HL-60/S4 treated with phorbol 12-myristate 13-acetate at 8.2 ng/mL for 4 days and 3 days (cell line): ENCODE data around the gene TXNRD1.

Experiments
- in situ Hi-C: fragments of 300-500 bp; cut with MboI; formaldehyde crosslinking; loops from 2 replicates; pipeline ENCODE4 v1.15.0; 2022; ENCODE audit warnings: low sequenced_read_pairs

The TXNRD1 gene

DNA sequence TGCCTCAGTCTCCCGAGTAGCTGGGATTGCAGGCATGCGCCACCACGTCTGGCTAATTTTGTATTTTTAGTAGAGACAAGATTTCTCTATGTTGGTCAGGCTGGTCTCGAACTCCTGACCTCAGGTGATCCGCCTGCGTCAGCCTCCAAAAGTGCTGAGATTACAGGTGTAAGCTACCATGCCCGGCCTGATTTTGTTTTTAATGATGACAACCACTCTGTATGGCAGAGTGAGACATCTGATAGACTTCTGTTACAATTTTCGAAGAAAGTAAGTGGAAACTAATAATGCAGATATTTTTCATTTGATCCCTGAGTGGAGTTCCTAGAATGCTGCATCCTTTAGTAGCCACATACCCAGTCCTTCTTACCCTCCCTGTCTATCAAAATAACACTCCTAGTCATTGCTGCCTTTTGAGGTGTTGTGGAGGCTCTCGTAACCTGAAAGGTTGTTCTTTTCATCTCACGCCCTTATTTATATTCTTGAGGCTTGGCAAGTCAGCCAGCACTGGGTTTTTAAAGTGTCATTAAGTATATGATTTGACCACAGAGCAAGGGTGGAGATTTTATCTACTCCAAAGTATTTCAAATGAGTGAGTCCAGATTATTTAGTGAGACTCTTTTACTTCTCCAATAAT is 82.0 kb downstream of the TXNRD1 start:
- in situ Hi-C loops = no loop called here

DNA sequence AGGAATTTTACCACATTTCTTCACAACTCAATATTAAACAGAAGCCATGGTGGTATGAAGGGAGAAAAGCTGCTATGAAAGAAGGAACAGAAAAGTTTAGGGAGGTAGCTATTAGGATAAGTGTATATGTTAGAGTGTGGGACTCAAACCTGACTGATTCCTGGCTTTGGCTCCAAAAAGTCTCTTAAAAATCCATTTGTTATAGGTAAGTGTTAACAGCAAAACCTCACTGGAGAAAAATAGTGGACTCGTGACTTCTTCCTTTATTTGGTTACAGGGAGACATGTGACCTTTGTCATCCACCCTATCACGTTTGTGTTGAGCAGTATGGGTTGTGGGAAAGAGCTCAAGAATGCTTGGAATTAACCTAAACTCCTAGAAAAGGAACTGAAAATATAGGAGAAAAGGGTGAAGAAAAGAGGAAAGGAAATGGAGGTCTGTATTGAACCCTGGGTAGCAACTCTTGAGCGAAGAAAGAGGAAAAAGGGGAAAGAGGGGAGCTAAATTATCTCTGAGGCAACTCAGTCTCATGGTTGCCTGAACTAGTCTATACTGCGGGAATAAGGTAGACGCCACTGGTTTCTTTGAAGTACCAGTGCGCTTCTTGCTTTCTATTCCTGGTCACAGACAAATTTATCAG is 84.4 kb downstream of the TXNRD1 start:
- in situ Hi-C loops = no loop called here

DNA sequence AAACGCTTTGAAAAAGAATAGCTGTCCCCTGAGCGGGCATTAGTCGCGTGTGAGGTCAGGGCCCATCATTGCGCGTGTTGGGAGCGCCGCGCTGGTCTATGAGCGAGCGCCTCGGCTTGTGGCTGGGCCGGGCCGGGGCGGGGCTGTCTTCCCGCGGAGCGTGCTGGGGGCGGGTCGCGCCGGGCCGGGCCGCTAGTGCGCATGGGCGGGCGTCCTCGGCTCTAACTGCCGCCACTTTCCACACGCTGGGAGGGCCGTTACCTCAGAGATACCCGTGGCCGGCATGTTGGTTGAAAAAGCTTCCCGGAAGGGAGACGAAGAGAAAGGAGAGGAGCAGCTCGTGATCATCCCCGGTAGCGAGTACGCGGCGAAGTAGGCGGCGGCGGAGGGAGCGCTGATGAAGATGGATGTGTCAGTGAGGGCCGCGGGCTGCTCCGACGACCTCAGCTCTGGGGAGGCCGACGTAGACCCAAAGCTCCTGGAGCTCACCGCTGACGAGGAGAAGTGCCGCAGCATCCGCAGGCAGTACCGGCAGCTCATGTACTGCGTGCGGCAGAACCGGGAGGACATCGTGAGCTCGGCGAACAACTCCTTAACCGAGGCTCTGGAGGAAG is 88.1 kb downstream of the TXNRD1 start, which contains the start of gene EID3:
EID3 (plus strand) TSS at position 202 of the 614 bp plus-strand sequence; CDS start at position 398, 196 bp downstream.
- in situ Hi-C loops = no loop called here

DNA sequence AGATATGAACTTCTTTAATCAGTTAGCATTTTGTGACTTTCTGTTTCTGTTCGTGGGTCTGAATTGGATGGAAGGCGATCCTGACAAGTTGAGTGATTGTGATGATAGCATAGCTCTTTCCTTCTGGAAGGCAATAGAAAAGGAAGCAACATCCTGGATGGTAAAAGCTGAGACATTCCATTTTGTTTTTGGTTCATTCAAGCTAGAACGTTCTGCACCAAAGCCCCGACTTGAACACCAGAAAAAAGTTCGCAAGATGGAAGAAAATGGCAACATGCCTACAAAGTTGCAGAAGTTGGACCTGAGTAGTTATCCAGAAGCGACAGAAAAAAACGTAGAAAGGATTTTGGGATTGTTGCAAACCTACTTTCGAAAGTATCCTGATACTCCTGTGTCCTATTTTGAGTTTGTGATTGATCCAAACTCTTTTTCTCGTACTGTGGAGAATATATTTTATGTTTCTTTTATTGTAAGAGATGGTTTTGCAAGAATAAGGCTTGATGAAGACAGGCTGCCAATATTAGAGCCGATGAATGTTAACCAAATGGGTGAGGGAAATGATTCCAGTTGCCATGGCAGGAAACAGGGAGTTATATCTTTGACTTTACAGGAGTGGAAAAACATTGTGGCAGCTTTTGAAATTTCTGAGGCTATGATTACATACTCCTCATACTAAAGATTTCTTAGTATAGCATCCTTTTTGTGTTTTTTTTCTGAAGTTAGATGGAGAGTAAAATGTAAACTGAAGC is 88.9 kb downstream of the TXNRD1 start:
- in situ Hi-C loops = no loop called here

DNA sequence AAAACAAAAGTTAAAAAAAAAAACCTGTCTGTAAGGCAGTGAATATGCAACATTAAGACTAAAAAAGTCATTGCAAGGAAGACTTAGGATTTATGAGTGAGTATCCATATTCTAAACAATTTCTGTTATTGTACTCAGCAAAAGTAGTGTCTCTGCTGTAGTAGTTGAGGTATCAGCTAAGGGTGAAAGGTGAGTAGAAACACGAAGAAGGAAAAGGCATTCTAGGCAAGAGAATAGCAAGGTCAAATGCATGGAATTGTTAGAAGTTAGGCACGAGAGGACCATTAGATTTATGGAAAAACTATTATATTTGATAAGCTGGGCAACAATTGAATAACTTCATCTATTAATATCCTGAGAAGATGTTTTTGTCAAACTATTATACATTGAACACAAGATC is 89.8 kb downstream of the TXNRD1 start:
- in situ Hi-C loops = no loop called here

DNA sequence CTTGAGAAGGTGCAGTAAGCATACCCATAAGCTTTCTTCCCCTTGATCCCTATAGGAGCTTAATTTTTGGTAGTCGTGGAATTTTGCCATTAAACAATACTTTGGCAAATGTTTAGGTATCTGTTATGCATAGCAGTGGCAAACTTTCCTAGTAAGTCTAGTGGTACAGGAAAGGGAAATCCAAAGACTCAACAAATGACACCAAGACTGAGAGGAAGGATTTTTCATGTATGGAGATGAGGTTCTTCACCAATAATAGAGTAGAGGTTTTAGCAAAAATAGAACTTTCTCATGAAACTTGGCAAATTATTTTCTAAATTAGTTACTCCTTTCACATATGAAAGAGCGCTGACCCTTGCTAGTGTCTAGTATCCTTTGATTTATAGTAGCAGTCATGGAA is 90.8 kb downstream of the TXNRD1 start:
- in situ Hi-C loops = no loop called here

DNA sequence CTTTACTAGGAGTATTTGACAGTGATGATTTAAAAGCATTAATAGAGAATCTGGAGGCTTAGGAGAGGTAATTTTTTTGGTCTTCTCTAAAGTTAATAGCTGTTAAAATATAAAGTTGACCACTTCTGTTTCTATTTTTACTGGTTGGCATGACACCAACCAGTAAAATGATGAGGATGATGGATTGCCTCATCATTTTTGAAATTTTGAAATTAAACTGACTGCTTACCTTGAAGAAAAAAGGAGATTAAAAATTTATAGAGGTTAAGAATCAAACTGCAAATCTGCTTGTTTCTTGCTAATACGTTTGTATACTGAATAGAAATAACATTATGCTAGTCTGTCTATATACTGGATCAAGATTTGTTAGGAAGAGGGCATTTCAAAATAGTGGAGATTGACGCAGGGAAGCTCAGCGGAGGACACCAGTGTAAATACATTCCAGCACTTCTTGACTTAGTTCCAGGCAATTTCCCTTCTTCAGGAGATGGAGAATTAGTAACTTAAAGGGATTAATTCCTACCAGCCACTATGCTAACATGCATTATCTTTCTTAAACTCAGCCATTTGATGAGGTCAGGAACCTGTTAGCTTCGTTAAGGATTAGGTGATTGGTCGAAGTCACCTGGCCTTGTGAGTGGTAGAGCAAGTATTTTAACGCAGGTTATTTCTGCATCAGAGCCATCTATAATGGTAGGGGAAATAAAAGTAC is 91.5 kb downstream of the TXNRD1 start:
- in situ Hi-C loops = no loop called here

DNA sequence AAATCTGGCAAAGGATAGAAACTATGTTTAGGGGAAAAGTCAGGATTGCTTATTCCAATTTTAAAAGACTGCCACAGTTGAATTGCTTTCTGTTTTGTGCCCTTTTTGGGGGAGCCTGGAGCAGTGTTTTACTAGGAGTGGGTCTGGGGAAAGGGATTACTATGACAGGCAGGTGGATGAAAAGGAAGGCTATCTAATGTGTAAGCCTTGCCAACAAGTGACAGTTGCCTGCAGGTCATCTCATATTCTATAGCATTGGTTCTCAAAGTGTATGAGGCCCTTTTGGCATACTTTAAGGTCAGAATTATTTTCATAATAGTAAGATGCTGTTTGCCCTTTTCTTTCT is 92.0 kb downstream of the TXNRD1 start:
- in situ Hi-C loops = no loop called here

DNA sequence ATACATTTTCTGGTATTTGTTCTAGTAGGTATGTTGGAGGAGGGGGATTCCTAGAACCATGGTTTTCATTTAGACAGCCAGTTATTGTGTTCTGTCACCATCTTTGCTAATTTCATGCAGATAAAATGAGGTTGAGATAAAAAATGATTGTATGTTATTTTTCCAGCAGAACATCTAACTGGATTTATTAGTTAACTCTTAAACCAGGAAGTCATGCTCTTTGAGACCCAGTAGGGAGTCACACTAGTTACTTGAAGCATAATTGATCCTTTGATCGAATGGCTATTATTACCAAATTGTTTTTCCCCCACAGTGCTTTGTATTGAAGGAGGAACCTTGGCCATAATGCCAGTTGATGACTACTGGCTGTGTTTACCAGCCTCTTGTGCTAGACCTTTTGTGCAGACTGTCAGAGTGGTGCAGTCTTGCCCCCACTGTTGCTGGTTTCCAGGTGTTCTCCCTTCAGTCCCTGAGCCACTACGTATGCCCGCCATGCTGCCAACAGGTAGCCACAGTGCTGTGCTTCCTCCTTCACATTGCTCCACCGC is 93.9 kb downstream of the TXNRD1 start:
- in situ Hi-C loops = no loop called here

DNA sequence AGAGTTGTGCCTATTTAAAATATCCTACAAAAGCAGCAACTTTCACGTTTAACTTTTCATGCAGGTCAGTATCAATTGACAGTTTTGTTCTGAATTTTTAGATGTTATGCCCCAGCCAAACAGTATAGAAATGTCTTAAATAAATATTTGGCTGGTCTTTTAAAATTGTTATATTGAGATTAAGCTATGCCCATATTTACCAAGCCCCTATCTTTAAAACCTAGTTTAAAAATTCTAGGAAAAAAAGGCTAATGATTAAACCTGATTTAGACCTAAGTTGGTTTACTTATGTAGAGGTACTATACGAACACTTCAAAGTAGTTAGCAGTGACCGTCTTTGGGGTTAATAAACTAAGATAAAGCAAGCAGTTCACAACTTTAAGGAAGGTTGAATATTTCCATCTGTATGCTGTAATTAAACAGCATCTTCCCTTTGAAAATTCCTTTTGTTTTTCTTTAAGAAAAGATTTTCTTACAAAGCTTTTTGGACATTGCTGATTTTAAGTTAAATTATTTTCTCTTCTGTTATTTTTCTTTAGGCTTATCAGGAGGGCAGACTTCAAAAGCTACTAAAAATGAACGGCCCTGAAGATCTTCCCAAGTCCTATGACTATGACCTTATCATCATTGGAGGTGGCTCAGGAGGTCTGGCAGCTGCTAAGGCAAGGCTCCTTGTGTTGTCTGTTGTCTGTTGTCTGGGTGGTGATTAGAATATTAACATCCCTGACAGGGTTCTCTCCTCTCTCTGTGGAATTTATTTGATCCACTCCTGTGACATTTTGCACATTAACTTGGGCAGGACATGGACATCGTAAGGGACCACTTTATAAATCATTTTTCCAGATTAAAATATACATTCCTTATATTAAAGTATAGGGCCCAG is 95.4 kb downstream of the TXNRD1 start:
- in situ Hi-C loops = no loop called here

DNA sequence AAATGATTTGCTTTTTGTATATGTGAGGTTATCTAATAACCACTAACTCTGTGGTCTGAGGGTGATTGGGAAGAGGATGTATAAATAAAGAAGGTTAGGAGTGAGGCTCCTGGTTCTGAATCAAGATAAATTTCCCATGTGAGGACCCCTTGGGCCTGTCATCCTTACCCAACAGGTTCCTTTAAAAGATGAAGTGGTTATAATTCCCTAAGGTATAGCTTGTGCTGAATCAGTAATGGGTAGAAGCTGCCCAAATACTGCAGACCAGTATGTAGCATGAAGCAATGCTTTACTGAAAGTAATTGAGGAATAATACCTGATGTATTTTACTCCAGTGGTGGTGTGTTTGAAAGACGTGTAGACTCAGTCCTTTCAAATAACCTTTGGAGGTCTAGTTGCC is 96.6 kb downstream of the TXNRD1 start:
- in situ Hi-C loops = no loop called here

DNA sequence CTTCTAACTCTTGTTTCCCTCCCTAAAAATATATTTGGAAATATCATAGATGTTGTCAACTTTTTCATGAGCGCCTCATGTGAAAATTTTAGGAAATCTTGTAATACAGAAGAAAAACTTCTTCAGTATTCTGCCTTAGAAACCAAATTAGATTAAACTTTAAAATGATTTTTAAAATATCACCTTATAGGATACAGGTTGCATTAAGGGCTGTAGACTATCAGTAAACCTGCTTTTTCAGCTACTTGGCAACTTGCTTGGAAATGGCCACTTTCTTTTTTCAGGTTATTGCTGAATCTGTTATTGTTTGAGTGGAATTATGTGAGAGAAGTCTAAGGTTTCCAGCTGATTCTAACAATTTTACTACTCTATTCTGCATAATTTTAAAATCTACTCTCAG is 97.1 kb downstream of the TXNRD1 start:
- in situ Hi-C loops = no loop called here

DNA sequence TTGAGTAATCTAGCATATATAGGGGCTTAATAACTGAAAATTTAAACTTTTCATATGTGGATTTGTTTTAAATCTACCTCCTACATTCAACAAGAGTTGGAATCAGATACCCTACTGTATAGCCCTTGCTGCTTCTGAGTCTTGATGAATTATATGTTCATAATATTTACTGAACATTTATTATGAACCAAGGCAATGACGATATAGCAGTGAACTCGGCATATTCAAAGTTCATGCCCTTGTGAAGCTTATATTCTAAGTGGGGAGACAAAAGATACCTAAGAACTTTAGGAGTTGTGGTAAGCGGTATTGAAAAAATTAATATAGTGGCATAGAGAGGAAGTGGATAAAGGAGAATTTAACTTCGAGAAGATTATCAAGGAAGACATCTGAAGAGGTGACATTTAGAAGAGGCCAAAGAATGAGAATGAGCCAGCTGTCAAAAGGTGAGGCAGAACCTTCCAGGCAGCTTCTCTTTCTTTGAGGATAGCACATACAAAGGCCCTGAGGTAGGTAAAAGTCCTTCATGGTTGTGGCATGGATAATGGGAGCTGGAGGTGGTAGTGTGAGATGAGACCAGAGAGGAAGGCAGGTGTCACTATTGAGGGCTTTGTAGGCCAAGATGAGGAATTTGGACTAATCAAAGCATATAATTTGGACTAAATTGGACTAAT is 98.1 kb downstream of the TXNRD1 start:
- in situ Hi-C loops = no loop called here

DNA sequence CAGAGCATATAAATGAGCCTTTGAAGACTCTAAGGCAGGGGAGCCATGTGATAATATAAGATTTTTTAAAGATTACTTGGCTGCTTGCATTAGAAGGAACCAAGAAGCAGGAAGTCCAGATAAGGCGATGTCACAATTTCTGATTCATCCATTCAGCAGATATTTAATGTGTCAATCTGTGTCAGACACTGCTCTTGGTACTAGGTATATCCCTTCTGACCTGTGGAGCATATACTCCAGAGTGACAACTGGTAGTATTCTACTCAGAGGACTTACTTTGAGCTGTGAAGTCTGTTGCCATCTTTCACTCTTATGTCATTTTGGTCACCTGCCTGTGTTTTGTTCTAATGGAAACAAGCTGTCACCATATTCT is 98.6 kb downstream of the TXNRD1 start:
- in situ Hi-C loops = no loop called here

DNA sequence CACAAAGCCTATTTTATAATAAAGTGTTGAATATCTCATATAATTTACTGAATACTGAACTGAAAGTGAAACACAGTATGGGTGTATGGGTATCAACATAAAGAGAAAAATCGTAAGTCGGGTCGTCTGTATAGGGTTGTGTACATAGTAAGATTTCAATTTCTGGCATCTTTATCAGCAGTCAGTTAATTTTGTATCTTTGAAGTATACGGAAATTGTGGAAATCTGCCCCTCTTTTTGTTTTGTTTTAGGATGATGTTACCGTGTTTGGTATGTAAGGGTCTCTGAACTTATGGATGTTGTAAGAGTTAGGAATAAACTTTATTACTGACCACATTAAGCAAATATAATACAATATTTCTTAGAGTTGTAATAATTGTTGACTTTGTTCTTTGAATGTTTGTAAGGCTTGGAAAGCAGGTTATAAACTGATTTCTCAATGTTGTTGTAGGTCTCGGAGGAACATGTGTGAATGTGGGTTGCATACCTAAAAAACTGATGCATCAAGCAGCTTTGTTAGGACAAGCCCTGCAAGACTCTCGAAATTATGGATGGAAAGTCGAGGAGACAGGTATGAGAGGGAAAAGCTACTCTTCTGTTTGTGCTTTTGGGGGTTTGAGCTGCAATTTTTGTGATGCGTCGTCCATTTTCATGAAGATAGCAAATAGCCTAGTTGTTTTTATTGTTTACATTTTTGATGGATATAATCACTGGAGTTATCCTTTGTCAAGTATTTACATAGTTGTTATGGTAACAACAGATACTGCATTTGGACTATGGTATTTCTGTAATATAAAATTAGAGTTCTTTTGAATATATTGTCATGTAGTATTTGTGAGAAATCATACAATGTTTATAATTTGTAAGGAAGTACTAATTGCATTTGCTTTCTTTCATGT is 100.0 kb downstream of the TXNRD1 start:
- in situ Hi-C loops = no loop called here

DNA sequence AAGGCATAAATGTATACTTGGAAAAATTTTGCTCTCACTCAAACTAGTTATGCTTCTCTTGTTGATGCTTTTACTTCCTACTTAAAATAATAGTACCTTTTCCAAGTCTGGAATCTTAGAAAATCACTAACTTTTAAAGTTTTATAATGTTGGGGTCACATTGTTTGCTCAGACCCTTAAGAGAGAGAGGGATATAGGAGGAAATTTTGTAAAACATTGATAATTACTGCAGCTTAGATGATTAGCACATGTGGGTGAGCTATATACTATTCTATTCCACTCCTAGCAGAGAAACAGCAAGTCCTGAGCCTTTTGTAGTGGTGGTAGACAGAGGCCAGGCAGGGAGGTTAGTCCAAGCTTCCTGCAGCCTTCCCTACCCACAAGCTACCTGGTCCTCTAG is 101.4 kb downstream of the TXNRD1 start:
- in situ Hi-C loops = no loop called here

DNA sequence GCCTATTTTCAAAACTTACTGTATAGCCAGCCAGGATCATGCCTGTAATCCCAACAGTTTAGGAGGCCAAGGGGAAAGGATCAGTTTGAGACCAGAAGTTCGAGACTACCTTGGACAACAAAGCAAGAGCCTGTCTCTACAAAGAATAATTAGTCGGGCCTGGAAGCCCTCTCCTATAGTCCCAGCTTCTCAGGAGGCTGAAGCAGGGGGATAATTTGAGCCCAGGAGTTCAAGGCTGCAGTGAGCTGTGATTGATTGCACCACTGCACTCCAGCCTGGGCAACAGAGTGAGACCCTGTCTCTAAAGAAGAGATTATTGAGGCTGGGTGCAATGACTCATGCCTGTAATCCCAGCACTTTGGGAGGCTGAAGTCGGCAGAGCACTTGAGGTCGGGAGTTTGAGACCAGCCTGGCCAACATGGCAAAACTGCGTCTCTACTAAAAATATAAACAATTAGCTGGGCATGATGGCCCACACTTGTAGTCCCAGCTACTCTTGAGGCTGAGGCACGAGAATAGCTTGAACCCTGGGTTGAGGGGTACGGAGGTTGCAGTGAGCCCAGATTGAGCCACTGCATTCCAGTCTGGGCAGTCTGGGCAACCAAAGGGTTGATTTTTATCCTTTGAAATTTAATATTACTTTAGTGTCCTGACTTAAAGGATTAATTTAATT is 102.1 kb downstream of the TXNRD1 start:
- in situ Hi-C loops = no loop called here

DNA sequence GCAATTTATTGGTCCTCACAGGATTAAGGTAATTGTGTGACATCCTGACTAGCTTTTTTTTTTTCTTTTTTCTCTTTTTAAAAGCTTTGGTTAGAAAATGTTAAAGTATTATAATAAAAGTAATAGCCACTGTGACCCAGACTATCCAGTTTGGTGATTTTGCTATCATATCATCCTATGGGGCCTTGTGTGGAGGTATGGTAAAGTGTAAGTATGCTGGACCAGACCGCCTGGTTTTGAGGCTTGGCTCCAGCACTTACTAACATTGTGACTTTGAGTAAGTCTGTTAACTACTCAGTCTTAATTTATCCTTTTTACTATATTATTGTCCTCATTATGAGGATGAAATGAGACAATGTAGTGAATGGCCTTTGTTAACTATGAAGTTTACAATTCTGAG is 103.4 kb downstream of the TXNRD1 start:
- in situ Hi-C loops = no loop called here
